HK-2 (cell line): ENCODE measurements around the gene TSPAN17.

Experiments
- DNase-seq: peaks from one replicate; pipeline ENCODE4 v3.0.0-alpha.2; 2018; ENCODE audit not compliant: unreplicated experiment

The TSPAN17 gene

DNA sequence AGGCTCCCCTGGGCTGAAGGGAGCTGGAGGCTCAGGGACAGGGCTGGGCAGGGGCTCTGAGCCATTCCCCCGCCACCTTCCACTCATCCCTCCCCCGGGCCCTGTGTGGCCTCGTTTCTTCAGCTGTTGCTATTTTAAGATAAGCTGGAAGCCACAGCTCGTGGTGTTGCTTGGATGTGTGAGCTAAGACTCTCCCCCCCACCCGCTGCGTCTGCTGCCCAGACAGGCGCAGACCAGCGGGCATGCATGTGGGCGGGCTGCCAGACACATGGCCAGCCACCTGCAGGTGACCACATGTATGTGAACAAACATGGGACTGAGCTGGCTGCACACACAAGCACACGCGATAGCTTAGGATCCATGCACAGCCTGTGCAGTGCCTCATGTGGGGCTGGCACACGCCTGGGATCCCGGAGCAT is 25.6 kb upstream of the TSPAN17 start:
- no peak for DNase-seq

DNA sequence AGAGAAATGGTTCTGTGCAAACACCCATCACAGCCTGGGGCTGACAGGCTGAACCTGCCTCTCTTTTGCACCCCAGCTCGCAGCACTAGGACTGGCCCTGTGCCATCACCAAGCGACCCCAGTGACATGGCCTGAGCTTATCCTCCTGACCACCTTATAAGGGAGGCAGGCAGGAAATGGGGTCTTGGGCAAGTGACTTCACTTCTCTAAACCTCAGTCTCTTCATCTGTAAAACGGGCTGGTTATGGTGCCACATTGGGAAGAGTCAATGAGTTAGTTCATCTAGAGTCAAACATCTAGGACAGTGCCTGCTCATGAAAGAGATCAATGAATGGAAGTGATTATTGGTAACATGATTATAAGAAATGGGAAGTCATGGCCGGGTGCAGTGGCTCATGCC is 23.1 kb upstream of the TSPAN17 start:
- no peak for DNase-seq

DNA sequence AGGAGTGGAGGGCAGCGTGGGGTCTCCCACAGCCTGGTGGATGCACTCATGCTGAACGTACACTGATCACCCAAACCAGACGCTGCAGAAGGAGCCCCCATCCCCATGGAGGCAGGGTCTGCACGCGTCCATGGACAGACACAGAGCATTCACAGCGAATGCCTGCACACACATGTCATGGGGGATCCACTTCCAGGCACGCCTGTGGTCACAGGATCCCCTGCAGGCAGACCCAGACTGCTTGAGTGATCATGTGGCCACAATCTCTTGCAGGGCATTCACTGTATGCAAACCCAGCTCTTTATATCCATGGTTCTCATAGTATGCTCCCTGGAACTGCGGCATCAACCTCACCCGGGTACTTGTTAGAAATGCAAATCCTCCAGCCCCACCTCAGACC is 22.3 kb upstream of the TSPAN17 start:
- DNase-seq: no peak

- no peak for DNase-seq
Measured at GRCh38 chr5:176625512-176625911, 21.8 kb upstream of the TSPAN17 start.

GRCh38 chr5:176625966-176626875 is 21.1 kb upstream of the TSPAN17 start:
- DNase-seq: no peak

DNA sequence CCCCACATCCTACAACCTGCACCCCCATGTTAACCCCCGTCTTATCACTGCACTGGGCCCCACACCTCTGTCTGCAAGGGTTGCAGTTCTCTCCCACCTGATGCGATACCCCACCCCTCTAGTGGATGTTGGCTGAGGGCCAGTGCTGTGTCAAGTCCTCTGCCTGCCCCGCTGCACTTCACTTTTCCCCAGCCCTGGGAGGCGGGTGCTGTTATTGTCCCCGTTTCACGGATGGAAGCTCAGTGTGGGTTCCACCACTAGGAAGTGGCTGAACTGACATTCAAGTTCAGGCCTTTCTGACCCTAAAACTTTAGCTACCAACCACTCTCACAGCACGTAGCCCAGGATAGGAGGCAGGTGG is 20.4 kb upstream of the TSPAN17 start:
- DNase-seq: no peak

- DNase-seq: no peak
Measured at GRCh38 chr5:176627582-176627981, 19.7 kb upstream of the TSPAN17 start.

GRCh38 chr5:176628406-176629228 is 18.7 kb upstream of the TSPAN17 start:
- DNase-seq: no peak

DNA sequence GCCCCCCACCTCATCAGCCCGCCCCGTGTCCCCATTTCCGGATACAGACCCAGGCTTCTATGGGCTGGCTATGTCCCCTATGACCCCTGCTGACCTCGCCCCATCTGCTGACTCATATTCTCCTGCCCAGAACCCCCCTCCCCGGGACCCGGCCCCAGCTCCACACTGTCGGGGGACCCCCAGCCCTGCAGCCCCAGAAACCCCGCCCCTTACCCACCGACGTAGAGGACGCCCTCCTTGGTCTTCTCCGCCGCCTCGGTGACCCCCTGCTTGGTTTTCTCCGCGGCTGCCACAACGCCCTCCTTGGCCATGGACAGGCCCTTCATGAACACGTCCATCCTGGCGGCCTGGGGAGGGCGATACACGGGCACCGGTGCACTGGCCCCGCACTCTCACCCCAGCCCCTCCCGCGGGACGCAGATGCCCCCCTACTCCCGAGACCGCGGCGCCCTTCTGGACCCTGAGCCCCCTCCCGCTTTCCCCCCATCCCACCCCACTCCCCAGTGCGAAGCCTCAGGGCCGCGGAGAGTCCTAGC is 17.9 kb upstream of the TSPAN17 start:
- DNase-seq: no peak

DNA sequence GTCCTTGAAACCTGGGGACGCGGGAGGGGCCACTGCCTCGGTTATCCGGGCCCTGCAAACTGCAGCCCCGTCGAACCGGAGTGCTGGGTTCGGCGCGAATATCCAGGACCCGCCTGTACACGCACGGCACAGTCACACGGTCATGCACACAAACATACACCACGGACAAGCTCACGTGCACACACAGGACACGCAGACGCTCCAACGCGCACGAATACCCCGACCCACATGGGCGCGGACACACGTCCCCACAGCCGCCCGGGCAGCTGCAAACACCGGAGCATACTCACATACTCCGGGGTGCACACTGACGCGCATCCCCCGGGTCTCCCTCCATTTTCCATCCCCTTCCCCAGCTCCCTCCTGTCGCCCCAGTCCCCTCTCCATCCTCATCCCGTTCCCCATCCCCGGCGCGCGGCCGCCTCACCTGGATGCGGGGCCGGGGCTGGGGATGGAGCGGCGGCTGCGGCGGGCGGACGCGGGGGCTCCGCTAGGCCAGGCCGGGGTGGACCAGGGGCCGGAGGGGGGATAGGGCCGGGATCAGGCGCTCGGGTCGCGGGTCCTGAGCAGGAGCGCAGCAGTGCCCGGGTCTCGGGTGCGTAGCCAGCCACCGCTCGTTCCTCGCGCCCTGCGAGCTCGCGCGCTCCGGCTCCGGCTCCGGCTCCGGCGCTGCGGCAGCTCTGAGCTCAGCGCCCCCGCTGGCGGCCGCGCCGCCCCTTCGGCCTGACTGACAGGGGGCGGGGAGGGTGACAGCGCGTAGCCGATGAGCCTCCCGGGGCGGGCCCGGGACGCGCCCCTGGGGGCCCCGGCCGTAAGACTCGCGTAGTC is 17.2 kb upstream of the TSPAN17 start, which contains the start of the genes EIF4E1B and SNCB:
Gene EIF4E1B, plus strand, starts transcription at position 823 of the 828 bp plus-strand sequence. CDS start 12,113 bp downstream, outside the sequence.
Gene SNCB, minus strand, starts transcription at position 682 of the 828 bp plus-strand sequence. CDS start 880 bp downstream, outside the sequence.
- peak; percentile 34 for DNase-seq

DNA sequence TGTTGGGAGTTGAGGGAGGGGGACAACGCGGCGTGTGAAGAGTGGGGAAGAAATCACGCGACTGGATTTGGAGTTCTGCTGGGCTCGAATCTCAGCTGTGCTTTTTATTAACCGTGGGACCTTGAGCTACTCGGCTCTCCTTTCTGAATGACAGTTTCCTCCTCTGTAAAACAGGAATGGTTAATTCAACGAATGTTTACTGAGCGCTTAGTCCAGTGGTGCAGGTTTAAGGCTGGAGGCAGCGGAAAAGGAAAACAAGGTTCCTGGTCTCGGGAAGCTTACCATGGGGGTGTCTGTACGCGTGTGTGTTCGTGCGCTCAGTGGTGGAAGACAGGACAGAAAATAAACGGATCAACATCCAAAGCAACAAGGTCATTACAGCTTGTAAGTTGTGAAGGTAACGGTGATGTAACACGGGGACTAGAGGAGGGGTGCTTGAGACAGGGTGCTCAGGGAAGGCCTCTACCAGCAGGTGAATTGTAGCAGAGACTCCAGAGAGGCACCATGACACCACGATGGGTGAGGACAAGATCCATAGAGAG is 16.5 kb upstream of the TSPAN17 start:
- DNase-seq: no peak

GRCh38 chr5:176631383-176632200 is 15.7 kb upstream of the TSPAN17 start:
- DNase-seq: no peak

GRCh38 chr5:176632745-176633144 is 14.5 kb upstream of the TSPAN17 start:
- DNase-seq: no peak

- no peak for DNase-seq
Measured at GRCh38 chr5:176633598-176633997, 13.7 kb upstream of the TSPAN17 start.

DNA sequence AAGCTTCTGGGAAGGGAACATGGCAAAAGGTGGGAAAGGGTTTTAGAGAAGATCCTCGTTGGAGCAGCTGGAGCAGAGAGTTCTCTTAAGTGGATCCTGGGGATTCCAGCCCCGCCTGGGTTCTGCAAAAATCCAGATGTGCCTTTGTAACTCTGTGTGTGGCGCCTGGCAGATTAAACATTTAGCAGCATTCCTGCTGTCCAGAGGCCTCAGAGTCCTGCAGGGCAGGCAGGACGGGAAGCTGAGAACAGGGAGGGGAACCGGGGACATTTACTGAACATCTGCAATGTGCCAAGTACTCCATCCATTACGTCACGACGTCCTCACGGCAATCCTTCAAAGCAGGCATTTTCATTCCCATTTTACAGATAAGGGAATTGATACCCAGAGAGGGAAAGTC is 10.9 kb upstream of the TSPAN17 start:
- DNase-seq: no peak

GRCh38 chr5:176637556-176637955 is 9.7 kb upstream of the TSPAN17 start:
- DNase-seq: no peak

- DNase-seq: no peak
Measured at GRCh38 chr5:176638437-176638836, 8.8 kb upstream of the TSPAN17 start.

DNA sequence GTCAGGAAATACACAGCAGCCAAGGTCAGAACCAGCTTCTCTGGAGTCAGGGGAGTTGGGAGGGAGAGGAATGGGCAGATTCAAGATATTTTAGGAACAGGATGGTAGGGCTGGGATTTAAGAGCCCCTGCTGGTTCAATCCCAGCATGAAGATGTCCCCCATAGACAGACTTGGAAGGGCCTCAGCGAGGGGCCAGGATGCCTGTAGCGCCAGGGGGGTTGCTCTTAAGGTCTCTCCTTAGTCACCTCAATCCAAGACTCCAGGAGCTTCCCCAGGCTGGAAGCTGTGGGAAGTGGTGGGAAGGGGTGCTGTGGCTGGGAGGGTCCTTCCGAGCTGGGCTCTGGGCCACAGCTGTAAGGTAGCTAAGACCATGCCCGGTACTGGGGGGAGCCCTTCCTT is 8.1 kb upstream of the TSPAN17 start:
- DNase-seq: no peak

GRCh38 chr5:176639981-176640380 is 7.3 kb upstream of the TSPAN17 start:
- DNase-seq: no peak

GRCh38 chr5:176640616-176641015 is 6.7 kb upstream of the TSPAN17 start:
- no peak for DNase-seq
